ENCODE measurements around the gene ARF3. TPM values are rescaled to one million over a fixed set of nuclear protein-coding genes. Genes with fewer than 3 reads are reported as not detected.

ARF3 gene
- total and polyA plus RNA-seq, 2 donors (not counting 1 experiment from before 2014, with no cell fraction given), result 28.1 to 182 TPM

DNA sequence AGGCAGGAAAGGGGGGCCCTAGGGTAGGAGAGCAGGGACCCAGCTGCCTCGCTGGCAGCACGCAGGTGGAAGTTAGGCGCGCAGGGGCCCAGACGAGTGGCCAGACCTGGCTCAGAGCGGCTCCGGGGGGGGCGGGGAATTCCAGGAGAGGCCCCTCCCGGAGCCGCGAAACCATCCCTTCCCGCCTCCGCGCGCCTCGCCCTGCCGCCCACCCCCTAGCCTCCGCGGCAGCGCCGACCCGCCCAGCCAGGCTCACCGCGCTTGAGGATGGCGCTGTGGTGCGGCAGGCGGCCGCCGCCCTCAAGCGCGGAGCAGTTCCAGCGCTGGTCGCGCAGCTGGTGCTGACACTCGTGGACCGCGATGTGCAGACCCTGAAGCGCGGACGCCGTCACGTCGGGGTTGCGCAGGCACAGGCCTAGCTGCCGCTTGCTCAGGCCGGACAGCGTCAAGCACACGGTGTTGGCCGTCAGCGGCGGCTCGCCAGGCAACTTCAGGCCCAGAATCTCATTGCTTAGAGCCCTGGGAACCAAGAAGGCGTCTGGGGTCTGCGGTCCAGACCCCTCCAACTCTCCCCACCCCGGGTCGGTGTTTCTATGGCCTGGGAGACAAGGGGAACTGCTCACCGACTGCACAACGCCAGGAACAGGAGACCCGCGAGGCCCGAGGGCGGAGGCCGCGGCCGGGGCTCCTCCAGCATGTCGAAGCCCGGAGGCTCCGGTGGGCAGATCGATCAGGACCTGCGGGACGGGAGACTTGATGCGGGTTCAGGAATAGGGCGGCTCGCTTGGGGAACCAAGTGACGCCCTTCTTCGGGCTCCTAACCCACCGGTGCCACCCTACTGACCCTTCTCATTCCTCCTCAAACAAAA lies 12.8 kb upstream of the ARF3 start:
- no peaks in the 10 kb centered on the region for H4K20me1 ChIP-seq (ENCODE audit: control insufficient read depth, extremely low read depth, insufficient read depth, low read length)
- H3K4me3 ChIP-seq (replicated peaks in 1 of 4; ENCODE audit: control extremely low read depth in 1 of 4, insufficient read depth in 1 of 4, low read depth in 3 of 4, low read length in 4 of 4), result no peak overlapping the region
- no peaks in the 10 kb centered on the region for H3K4me1 ChIP-seq (ENCODE audit: control insufficient read depth, extremely low read depth, insufficient read depth, low read length)
- H3K27ac ChIP-seq (ENCODE audit: insufficient read depth, low read length), result no peak overlapping the region
- DNase-seq (ENCODE audit: low read depth in 2 of 2), result peak; percentile 17 to 30
- H3K9me3 ChIP-seq (ENCODE audit: control insufficient read depth, insufficient read depth, low read depth, low read length), result no peaks in the 10 kb centered on the region
- no peaks in the 10 kb centered on the region for H3K36me3 ChIP-seq (ENCODE audit: control insufficient read depth, insufficient read depth, low read length)
- no peak overlapping the region for H2AFZ ChIP-seq (ENCODE audit: low read length)
- peak; percentile 86 for TF ChIP-seq EZH2 (IDR thresholded peaks at IDR 0.05; ENCODE audit: low read length, missing control alignments)
- TF ChIP-seq, protein P1, sequence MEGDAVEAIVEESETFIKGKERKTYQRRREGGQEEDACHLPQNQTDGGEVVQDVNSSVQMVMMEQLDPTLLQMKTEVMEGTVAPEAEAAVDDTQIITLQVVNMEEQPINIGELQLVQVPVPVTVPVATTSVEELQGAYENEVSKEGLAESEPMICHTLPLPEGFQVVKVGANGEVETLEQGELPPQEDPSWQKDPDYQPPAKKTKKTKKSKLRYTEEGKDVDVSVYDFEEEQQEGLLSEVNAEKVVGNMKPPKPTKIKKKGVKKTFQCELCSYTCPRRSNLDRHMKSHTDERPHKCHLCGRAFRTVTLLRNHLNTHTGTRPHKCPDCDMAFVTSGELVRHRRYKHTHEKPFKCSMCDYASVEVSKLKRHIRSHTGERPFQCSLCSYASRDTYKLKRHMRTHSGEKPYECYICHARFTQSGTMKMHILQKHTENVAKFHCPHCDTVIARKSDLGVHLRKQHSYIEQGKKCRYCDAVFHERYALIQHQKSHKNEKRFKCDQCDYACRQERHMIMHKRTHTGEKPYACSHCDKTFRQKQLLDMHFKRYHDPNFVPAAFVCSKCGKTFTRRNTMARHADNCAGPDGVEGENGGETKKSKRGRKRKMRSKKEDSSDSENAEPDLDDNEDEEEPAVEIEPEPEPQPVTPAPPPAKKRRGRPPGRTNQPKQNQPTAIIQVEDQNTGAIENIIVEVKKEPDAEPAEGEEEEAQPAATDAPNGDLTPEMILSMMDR (conservative IDR thresholded peaks at IDR 0.05 in 1 of 2, IDR thresholded peaks at IDR 0.05 in 1 of 2; ENCODE audit: low read depth in 1 of 2, low read length in 2 of 2), result no peak
- H3K9ac ChIP-seq (ENCODE audit: insufficient read depth, low read length), result no peak overlapping the region
- H3K79me2 ChIP-seq (ENCODE audit: control insufficient read depth, insufficient read depth, low read length), result no peaks in the 10 kb centered on the region
- H3K27me3 ChIP-seq (ENCODE audit: control insufficient read depth, insufficient read depth, low read length), result peaks cover 69% of the 10 kb centered on the region
- peak overlapping the region; percentile 8 for H3K4me2 ChIP-seq (ENCODE audit: extremely low read depth, insufficient read depth, low read length)

DNA sequence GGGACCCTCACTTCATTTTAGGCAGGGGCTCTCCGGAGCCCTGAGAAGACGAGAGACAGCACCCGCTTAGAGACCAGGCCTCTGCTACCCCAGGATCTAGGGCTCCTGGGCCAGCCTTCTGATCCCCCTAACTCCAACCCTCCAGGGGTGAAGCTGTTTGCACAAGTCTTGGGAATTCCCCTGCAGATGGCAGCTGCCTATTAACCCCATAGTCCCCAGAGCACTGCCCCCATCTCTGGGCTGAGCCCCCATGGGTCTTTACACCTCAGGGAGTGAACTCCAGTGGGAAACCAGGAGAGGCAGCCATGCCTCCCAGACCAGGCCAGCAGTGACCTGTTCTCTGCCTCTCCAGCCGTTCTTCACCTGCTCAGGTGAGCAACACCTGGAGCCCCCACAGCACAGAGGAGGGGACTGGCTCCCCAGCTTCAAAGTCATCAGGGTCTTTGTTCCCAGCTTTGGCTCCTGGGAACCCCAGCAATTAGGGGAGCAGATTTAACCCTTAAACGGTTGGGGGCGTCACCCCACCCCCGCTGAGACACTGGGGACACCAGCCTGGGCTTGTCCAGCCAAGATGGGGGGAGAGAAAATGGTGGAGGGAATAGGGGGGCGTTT lies 12.0 kb upstream of the ARF3 start:
- DNase-seq (ENCODE audit: low read depth in 2 of 2), result no peak
- no peak overlapping the region for H3K4me3 ChIP-seq (replicated peaks in 1 of 4; ENCODE audit: control extremely low read depth in 1 of 4, insufficient read depth in 1 of 4, low read depth in 3 of 4, low read length in 4 of 4)
- H3K27ac ChIP-seq (ENCODE audit: insufficient read depth, low read length), result no peak overlapping the region
- no peaks in the 10 kb centered on the region for H3K36me3 ChIP-seq (ENCODE audit: control insufficient read depth, insufficient read depth, low read length)
- H3K27me3 ChIP-seq (ENCODE audit: control insufficient read depth, insufficient read depth, low read length), result peaks cover 75% of the 10 kb centered on the region
- H2AFZ ChIP-seq (ENCODE audit: low read length), result no peak overlapping the region
- no peaks in the 10 kb centered on the region for H3K9me3 ChIP-seq (ENCODE audit: control insufficient read depth, insufficient read depth, low read depth, low read length)
- no peaks in the 10 kb centered on the region for H3K4me1 ChIP-seq (ENCODE audit: control insufficient read depth, extremely low read depth, insufficient read depth, low read length)
- TF ChIP-seq, protein P1 (conservative IDR thresholded peaks at IDR 0.05 in 1 of 2, IDR thresholded peaks at IDR 0.05 in 1 of 2; ENCODE audit: low read depth in 1 of 2, low read length in 2 of 2), result no peak
- TF ChIP-seq EZH2 (IDR thresholded peaks at IDR 0.05; ENCODE audit: low read length, missing control alignments), result no peak
- no peak overlapping the region for H3K4me2 ChIP-seq (ENCODE audit: extremely low read depth, insufficient read depth, low read length)
- no peaks in the 10 kb centered on the region for H4K20me1 ChIP-seq (ENCODE audit: control insufficient read depth, extremely low read depth, insufficient read depth, low read length)
- no peak overlapping the region for H3K9ac ChIP-seq (ENCODE audit: insufficient read depth, low read length)
- no peaks in the 10 kb centered on the region for H3K79me2 ChIP-seq (ENCODE audit: control insufficient read depth, insufficient read depth, low read length)

DNA sequence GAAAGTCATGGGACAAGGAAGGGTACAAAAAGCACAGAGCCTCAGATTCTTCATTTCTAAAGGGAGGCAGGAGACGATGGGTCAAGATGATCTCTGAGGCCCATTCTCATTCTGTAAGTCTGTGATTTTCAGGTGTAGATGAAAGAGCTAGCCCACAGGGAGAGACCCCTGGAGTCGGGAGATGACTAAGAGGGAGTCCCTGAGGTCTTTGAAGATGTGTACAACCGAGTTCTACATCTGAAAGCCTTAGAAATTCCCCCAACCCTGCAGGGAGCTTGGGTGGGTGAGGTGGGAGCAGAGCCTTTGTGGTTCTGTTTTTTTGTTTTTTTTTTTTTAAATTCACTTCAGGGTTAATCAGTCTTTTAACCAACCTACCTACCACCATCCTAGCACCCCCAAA lies 11.2 kb upstream of the ARF3 start:
- no peak overlapping the region for H3K9ac ChIP-seq (ENCODE audit: insufficient read depth, low read length)
- H3K4me2 ChIP-seq (ENCODE audit: extremely low read depth, insufficient read depth, low read length), result no peak overlapping the region
- H3K36me3 ChIP-seq (ENCODE audit: control insufficient read depth, insufficient read depth, low read length), result no peaks in the 10 kb centered on the region
- no peak overlapping the region for H3K27ac ChIP-seq (ENCODE audit: insufficient read depth, low read length)
- TF ChIP-seq, protein P1 (conservative IDR thresholded peaks at IDR 0.05 in 1 of 2, IDR thresholded peaks at IDR 0.05 in 1 of 2; ENCODE audit: low read depth in 1 of 2, low read length in 2 of 2), result no peak
- no peak for TF ChIP-seq EZH2 (IDR thresholded peaks at IDR 0.05; ENCODE audit: low read length, missing control alignments)
- H3K9me3 ChIP-seq (ENCODE audit: control insufficient read depth, insufficient read depth, low read depth, low read length), result no peaks in the 10 kb centered on the region
- peaks cover 74% of the 10 kb centered on the region for H3K27me3 ChIP-seq (ENCODE audit: control insufficient read depth, insufficient read depth, low read length)
- H3K79me2 ChIP-seq (ENCODE audit: control insufficient read depth, insufficient read depth, low read length), result no peaks in the 10 kb centered on the region
- H4K20me1 ChIP-seq (ENCODE audit: control insufficient read depth, extremely low read depth, insufficient read depth, low read length), result no peaks in the 10 kb centered on the region
- H2AFZ ChIP-seq (ENCODE audit: low read length), result no peak overlapping the region
- H3K4me1 ChIP-seq (ENCODE audit: control insufficient read depth, extremely low read depth, insufficient read depth, low read length), result no peaks in the 10 kb centered on the region
- no peak overlapping the region for H3K4me3 ChIP-seq (replicated peaks in 1 of 4; ENCODE audit: control extremely low read depth in 1 of 4, insufficient read depth in 1 of 4, low read depth in 3 of 4, low read length in 4 of 4)
- DNase-seq (ENCODE audit: low read depth in 2 of 2), result no peak
